WTC11 (cell line): Measurements from ENCODE around the gene CDC20. TPM values are rescaled to one million over a fixed set of nuclear protein-coding genes. Genes with fewer than 3 reads are reported as not detected.

Experiments used
- ATF1 ChIP-seq: sonication (generic); formaldehyde crosslinking; IDR thresholded peaks from 2 replicates; pipeline ENCODE4 v1.8.1; 2023; ENCODE audit warnings: mild to moderate bottlenecking, moderate library complexity, missing genetic modification reagents
- ELF4 ChIP-seq: sonication (generic); formaldehyde crosslinking; IDR thresholded peaks from 2 replicates; pipeline ENCODE4 v1.8.1; 2022; ENCODE audit warnings: low read depth, mild to moderate bottlenecking, moderate library complexity, missing genetic modification reagents
- EMX1 ChIP-seq: fragments of 250-450 bp; sonication (Bioruptor Pico); IDR thresholded peaks from 2 replicates; pipeline ENCODE4 v1.8.0; 2021; ENCODE audit warnings: mild to moderate bottlenecking
- ESRRA ChIP-seq: sonication (generic); formaldehyde crosslinking; IDR thresholded peaks from 2 replicates; pipeline ENCODE4 v1.8.1; 2022; ENCODE audit warnings: mild to moderate bottlenecking, missing genetic modification reagents, borderline replicate concordance
- ETV6 ChIP-seq: sonication (generic); formaldehyde crosslinking; IDR thresholded peaks from 2 replicates; pipeline ENCODE4 v1.8.1; 2022; ENCODE audit warnings: mild to moderate bottlenecking, missing genetic modification reagents
- GABPB1 ChIP-seq: sonication (generic); formaldehyde crosslinking; IDR thresholded peaks from 2 replicates; pipeline ENCODE4 v1.8.1; 2023; ENCODE audit warnings: mild to moderate bottlenecking, missing genetic modification reagents
- NFYB ChIP-seq: sonication (generic); formaldehyde crosslinking; conservative IDR thresholded peaks from 2 replicates; pipeline ENCODE4 v1.8.0; 2022; ENCODE audit warnings: low read depth, missing genetic modification reagents
- SOX15 ChIP-seq: fragments of 250-450 bp; sonication (Bioruptor Pico); IDR thresholded peaks from 2 replicates; pipeline ENCODE4 v1.9.0; 2021; ENCODE audit warnings: mild to moderate bottlenecking
- TP53 ChIP-seq: sonication (generic); formaldehyde crosslinking; IDR thresholded peaks from 2 replicates; pipeline ENCODE4 v1.8.1; 2023; ENCODE audit warnings: mild to moderate bottlenecking, missing genetic modification reagents
- ZNF263 ChIP-seq: sonication (generic); formaldehyde crosslinking; IDR thresholded peaks from 2 replicates; pipeline ENCODE4 v1.8.1; 2022; ENCODE audit warnings: low read depth, mild to moderate bottlenecking, moderate library complexity, missing genetic modification reagents
- ZNF396 ChIP-seq: fragments of 250-450 bp; sonication (Bioruptor Pico); IDR thresholded peaks from 2 replicates; pipeline ENCODE4 v1.8.0; 2021; ENCODE audit warnings: mild to moderate bottlenecking, moderate library complexity, borderline replicate concordance
- ZNF416 ChIP-seq: fragments of 250-450 bp; sonication (Bioruptor Pico); IDR thresholded peaks from 2 replicates; pipeline ENCODE4 v1.9.0; 2021; ENCODE audit warnings: mild to moderate bottlenecking, inconsistent platforms
- total RNA-seq: library from RNA; stranded (reverse); gene quantifications from 3 replicates; pipeline ENCODE4 v1.2.3, GENCODE V29; 2021
- TF ChIP-seq, protein P1 (sequence below): fragments of 250-450 bp; sonication (Bioruptor Pico); IDR thresholded peaks from 2 replicates; pipeline ENCODE4 v1.8.0; 2021; ENCODE audit warnings: mild to moderate bottlenecking
- TF ChIP-seq, protein P2 (sequence below): sonication (generic); formaldehyde crosslinking; conservative IDR thresholded peaks from 2 replicates; pipeline ENCODE4 v1.8.1; 2023; ENCODE audit warnings: mild to moderate bottlenecking, low read depth, missing genetic modification reagents, moderate library complexity
- TF ChIP-seq, protein P3 (sequence below): sonication (generic); formaldehyde crosslinking; IDR thresholded peaks from 2 replicates; pipeline ENCODE4 v1.8.1; 2022; ENCODE audit warnings: missing genetic modification reagents, borderline replicate concordance
- TF ChIP-seq, protein P4 (sequence below): fragments of 250-450 bp; sonication (Bioruptor Pico); IDR thresholded peaks from 2 replicates; pipeline ENCODE4 v1.9.0; 2021; ENCODE audit warnings: mild to moderate bottlenecking
- TF ChIP-seq, protein P5 (sequence below): sonication (generic); formaldehyde crosslinking; conservative IDR thresholded peaks from 2 replicates; pipeline ENCODE4 v1.8.1; 2022; ENCODE audit warnings: mild to moderate bottlenecking, missing genetic modification reagents
- TF ChIP-seq, protein P6 (sequence below): sonication (generic); formaldehyde crosslinking; IDR thresholded peaks from 2 replicates; pipeline ENCODE4 v1.8.1; 2023; ENCODE audit warnings: mild to moderate bottlenecking, missing genetic modification reagents, moderate library complexity

Gene CDC20
- total RNA-seq, 1 experiment from 2014 or later, result 280 TPM

DNA sequence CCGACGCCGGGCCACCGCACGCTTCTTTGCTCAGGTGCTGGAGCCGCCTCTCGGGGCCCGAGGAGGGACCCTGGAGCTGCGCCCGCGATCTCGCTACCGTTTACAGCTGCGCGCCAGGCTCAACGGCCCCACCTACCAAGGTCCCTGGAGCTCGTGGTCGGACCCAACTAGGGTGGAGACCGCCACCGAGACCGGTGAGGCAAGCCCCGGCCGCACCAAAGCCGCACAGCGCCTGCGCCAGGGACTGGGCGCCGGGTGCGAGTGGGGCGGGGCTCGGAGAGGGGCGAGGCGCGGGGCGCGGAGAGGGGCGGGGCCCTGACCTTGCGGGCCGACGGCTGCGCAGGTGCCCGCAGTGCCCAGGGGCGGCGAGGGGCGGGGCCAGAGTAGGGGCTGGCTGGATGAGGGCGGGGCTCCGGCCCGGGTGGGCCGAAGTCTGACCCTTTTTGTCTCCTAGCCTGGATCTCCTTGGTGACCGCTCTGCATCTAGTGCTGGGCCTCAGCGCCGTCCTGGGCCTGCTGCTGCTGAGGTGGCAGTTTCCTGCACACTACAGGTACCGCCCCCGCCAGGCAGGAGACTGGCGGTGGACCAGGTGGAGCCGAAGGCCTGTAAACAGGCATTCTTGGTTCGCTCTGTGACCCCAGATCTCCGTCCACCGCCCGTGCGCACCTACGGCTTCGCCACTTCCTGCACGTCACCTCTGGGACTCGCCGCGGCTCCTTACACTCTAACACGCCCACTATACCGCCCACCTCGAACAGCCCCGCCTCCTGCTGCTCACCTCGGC lies 9.8 kb upstream of the CDC20 start (continued):
- peak; percentile 17; the same call in 1 of the 2 replicates for TF ChIP-seq ETV6 (CRISPR knock-in tag)
- TF ChIP-seq, protein P1, sequence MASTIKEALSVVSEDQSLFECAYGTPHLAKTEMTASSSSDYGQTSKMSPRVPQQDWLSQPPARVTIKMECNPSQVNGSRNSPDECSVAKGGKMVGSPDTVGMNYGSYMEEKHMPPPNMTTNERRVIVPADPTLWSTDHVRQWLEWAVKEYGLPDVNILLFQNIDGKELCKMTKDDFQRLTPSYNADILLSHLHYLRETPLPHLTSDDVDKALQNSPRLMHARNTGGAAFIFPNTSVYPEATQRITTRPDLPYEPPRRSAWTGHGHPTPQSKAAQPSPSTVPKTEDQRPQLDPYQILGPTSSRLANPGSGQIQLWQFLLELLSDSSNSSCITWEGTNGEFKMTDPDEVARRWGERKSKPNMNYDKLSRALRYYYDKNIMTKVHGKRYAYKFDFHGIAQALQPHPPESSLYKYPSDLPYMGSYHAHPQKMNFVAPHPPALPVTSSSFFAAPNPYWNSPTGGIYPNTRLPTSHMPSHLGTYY, result 0 out of 2 replicates have a peak, but pooled peaks have one; percentile 53
- no peak for TF ChIP-seq EMX1
- no peak for TF ChIP-seq ESRRA (CRISPR knock-in tag)
- TF ChIP-seq, protein P2, sequence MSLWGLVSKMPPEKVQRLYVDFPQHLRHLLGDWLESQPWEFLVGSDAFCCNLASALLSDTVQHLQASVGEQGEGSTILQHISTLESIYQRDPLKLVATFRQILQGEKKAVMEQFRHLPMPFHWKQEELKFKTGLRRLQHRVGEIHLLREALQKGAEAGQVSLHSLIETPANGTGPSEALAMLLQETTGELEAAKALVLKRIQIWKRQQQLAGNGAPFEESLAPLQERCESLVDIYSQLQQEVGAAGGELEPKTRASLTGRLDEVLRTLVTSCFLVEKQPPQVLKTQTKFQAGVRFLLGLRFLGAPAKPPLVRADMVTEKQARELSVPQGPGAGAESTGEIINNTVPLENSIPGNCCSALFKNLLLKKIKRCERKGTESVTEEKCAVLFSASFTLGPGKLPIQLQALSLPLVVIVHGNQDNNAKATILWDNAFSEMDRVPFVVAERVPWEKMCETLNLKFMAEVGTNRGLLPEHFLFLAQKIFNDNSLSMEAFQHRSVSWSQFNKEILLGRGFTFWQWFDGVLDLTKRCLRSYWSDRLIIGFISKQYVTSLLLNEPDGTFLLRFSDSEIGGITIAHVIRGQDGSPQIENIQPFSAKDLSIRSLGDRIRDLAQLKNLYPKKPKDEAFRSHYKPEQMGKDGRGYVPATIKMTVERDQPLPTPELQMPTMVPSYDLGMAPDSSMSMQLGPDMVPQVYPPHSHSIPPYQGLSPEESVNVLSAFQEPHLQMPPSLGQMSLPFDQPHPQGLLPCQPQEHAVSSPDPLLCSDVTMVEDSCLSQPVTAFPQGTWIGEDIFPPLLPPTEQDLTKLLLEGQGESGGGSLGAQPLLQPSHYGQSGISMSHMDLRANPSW, result no peak
- TF ChIP-seq, protein P3, sequence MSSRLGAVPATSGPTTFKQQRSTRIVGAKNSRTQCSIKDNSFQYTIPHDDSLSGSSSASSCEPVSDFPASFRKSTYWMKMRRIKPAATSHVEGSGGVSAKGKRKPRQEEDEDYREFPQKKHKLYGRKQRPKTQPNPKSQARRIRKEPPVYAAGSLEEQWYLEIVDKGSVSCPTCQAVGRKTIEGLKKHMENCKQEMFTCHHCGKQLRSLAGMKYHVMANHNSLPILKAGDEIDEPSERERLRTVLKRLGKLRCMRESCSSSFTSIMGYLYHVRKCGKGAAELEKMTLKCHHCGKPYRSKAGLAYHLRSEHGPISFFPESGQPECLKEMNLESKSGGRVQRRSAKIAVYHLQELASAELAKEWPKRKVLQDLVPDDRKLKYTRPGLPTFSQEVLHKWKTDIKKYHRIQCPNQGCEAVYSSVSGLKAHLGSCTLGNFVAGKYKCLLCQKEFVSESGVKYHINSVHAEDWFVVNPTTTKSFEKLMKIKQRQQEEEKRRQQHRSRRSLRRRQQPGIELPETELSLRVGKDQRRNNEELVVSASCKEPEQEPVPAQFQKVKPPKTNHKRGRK (CRISPR knock-in tag), result no peak
- TF ChIP-seq, protein P4, sequence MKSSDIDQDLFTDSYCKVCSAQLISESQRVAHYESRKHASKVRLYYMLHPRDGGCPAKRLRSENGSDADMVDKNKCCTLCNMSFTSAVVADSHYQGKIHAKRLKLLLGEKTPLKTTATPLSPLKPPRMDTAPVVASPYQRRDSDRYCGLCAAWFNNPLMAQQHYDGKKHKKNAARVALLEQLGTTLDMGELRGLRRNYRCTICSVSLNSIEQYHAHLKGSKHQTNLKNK (CRISPR knock-in tag), result no peak
- no peak for TF ChIP-seq SOX15 (CRISPR knock-in tag)
- TF ChIP-seq, protein P5, sequence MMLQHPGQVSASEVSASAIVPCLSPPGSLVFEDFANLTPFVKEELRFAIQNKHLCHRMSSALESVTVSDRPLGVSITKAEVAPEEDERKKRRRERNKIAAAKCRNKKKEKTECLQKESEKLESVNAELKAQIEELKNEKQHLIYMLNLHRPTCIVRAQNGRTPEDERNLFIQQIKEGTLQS (CRISPR knock-in tag), result no peak
- TF ChIP-seq ZNF416, result no peak
- no peak for TF ChIP-seq ATF1 (CRISPR knock-in tag)
- no peak for TF ChIP-seq ZNF396 (CRISPR knock-in tag)
- no peak for TF ChIP-seq GABPB1 (CRISPR knock-in tag)
- TF ChIP-seq NFYB (CRISPR knock-in tag), result no peak
- TF ChIP-seq ELF4 (CRISPR knock-in tag), result no peak
- 0 out of 2 replicates have a peak, but pooled peaks have one; percentile 17 for TF ChIP-seq TP53 (CRISPR knock-in tag)
- TF ChIP-seq ZNF263 (CRISPR knock-in tag), result no peak
- TF ChIP-seq, protein P6, sequence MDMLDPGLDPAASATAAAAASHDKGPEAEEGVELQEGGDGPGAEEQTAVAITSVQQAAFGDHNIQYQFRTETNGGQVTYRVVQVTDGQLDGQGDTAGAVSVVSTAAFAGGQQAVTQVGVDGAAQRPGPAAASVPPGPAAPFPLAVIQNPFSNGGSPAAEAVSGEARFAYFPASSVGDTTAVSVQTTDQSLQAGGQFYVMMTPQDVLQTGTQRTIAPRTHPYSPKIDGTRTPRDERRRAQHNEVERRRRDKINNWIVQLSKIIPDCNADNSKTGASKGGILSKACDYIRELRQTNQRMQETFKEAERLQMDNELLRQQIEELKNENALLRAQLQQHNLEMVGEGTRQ (CRISPR knock-in tag), result peak; percentile 54
